ENCODE results near the gene SCNN1G. TPM values are rescaled to one million over a fixed set of nuclear protein-coding genes. Genes with fewer than 3 reads are reported as not detected.

Gene SCNN1G
- total and polyA plus RNA-seq, 9 donors: 0.02 to 2.6 (median 0.47) TPM; not detected in 4

- H3K36me3 ChIP-seq: no peaks in the 10 kb centered on the region
- intact Hi-C loops (cut with DNase I): no loop called here
Observed at GRCh38 chr16:23137818-23138217, 44.7 kb upstream of the SCNN1G start.

DNA sequence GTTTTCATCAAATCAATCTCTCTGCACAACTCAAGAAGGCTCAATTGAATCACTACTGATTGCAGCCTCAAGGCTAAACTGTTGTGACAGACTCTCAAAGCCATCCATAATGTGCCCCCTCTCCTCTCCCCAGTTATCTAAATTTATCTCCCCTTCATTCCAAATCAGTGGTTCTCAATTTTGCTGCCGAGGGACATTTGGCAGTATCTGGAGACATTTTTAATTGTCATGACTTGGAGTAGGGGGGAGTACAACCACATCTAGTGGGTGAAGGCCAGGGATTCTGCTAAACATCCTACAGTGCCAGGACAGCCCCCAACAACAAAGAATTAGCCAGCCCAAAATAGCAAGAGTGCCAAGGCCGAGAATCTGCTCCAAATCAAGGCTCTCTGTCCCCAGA is 42.4 kb upstream of the SCNN1G start:
- intact Hi-C loops (cut with DNase I): no loop called here
- H3K27ac ChIP-seq: no peak overlapping the region
- no peaks in the 10 kb centered on the region for H3K27me3 ChIP-seq
- WGBS, 3 donors: 20 to 23% (median 23%) methylated on average over 2 of the region's 2 CpGs
- H3K36me3 ChIP-seq: no peaks in the 10 kb centered on the region
- H3K4me3 ChIP-seq: no peak overlapping the region
- DNase-seq: no peak
- TF ChIP-seq, protein P1, sequence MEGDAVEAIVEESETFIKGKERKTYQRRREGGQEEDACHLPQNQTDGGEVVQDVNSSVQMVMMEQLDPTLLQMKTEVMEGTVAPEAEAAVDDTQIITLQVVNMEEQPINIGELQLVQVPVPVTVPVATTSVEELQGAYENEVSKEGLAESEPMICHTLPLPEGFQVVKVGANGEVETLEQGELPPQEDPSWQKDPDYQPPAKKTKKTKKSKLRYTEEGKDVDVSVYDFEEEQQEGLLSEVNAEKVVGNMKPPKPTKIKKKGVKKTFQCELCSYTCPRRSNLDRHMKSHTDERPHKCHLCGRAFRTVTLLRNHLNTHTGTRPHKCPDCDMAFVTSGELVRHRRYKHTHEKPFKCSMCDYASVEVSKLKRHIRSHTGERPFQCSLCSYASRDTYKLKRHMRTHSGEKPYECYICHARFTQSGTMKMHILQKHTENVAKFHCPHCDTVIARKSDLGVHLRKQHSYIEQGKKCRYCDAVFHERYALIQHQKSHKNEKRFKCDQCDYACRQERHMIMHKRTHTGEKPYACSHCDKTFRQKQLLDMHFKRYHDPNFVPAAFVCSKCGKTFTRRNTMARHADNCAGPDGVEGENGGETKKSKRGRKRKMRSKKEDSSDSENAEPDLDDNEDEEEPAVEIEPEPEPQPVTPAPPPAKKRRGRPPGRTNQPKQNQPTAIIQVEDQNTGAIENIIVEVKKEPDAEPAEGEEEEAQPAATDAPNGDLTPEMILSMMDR (IDR thresholded peaks at IDR 0.05): no peak
- TF ChIP-seq POLR2A (IDR thresholded peaks at IDR 0.05): no peak
- no peak for TF ChIP-seq EP300 (IDR thresholded peaks at IDR 0.05)
- peaks cover 4% of the 10 kb centered on the region for H3K4me1 ChIP-seq (ENCODE audit: insufficient read depth)
- H3K9me3 ChIP-seq: no peaks in the 10 kb centered on the region

More at GRCh38 chr16:23137818-23138217, 44.7 kb upstream of the SCNN1G start:
- TF ChIP-seq POLR2A (IDR thresholded peaks at IDR 0.05): no peak
- TF ChIP-seq, protein P1 (IDR thresholded peaks at IDR 0.05): no peak
- TF ChIP-seq EP300 (IDR thresholded peaks at IDR 0.05): no peak
- Histone ChIP-seq H3K27me3 (no peaks in the 10 kb centered on the region), H3K27ac (no peak overlapping the region), H3K4me3 (no peak overlapping the region), H3K9me3 (no peaks in the 10 kb centered on the region), H3K4me1 (ENCODE audit: insufficient read depth) (peaks cover 13% of the 10 kb centered on the region)
- no peak for DNase-seq
- WGBS, 3 donors: 31 to 49% (median 45%) methylated on average over 5 of the region's 5 CpGs

DNA sequence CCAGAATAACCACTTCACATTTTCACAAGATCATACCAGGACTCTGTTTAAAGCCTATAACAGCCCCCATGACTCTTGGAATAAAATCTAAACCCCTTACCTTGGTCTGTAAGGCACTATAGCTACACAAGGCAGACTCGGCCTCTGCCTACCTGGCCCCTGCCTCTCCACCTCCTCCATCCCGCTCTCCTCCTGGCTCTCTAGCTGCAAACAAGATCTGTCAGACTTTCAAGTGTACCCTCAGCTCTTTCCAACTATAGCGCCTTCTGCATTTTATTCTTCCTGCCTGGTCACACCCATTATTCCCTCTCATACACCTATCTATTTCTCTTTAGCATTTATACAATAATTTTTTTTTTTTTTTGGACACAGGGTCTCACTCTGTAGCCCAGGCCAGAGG is 41.5 kb upstream of the SCNN1G start:
- no peaks in the 10 kb centered on the region for H3K9me3 ChIP-seq
- no peak overlapping the region for H3K27ac ChIP-seq
- peaks cover 4% of the 10 kb centered on the region for H3K4me1 ChIP-seq (ENCODE audit: insufficient read depth)
- no peaks in the 10 kb centered on the region for H3K27me3 ChIP-seq
- intact Hi-C loops (cut with DNase I): no loop called here
- TF ChIP-seq, protein P1 (IDR thresholded peaks at IDR 0.05): no peak
- TF ChIP-seq EP300 (IDR thresholded peaks at IDR 0.05) (no peak), POLR2A (IDR thresholded peaks at IDR 0.05) (no peak)
- DNase-seq: no peak
- no peak overlapping the region for H3K4me3 ChIP-seq
- 97 to 99% (median 98%) methylated on average over 3 of the region's 3 CpGs for WGBS, 3 donors
- H3K36me3 ChIP-seq: no peaks in the 10 kb centered on the region

- H3K9me3 ChIP-seq: no peaks in the 10 kb centered on the region
- H3K4me3 ChIP-seq: no peak overlapping the region
- WGBS, 3 donors: 96 to 98% (median 98%) methylated on average over 6 of the region's 6 CpGs
- TF ChIP-seq EP300 (IDR thresholded peaks at IDR 0.05) (no peak), POLR2A (IDR thresholded peaks at IDR 0.05) (no peak)
- TF ChIP-seq, protein P1 (IDR thresholded peaks at IDR 0.05): no peak
- no peak overlapping the region for H3K27ac ChIP-seq
- DNase-seq: no peak
- no peaks in the 10 kb centered on the region for H3K27me3 ChIP-seq
- no peaks in the 10 kb centered on the region for H3K36me3 ChIP-seq
- intact Hi-C loops (cut with DNase I): no loop called here
- H3K4me1 ChIP-seq (ENCODE audit: insufficient read depth): peaks cover 4% of the 10 kb centered on the region
Observed at GRCh38 chr16:23141500-23141899, 41.0 kb upstream of the SCNN1G start.

Data from ovary (tissue), 9 donors.